Stomach smooth muscle (tissue), 2 donors: ENCODE results near the gene FIP1L1.

Source experiments
- H3K27ac ChIP-seq: one replicate; pipeline ENCODE4 v1.7.0; 2013; ENCODE audit warnings: mild to moderate bottlenecking, low read length, inconsistent platforms
- H3K27me3 ChIP-seq, 2 donors: one replicate each; pipeline ENCODE4 v1.7.0; 2013; ENCODE audit warnings: low read length in 2 of 2; ENCODE audit not compliant: insufficient read depth in 2 of 2, control insufficient read depth in 1 of 2
- H3K36me3 ChIP-seq, 2 donors: one replicate each; pipeline ENCODE4 v1.7.0; 2013; ENCODE audit warnings: low read length in 2 of 2; ENCODE audit not compliant: control insufficient read depth in 2 of 2, insufficient read depth in 2 of 2
- H3K4me1 ChIP-seq: one replicate; pipeline ENCODE4 v1.7.0; 2013; ENCODE audit warnings: low read length; ENCODE audit not compliant: control insufficient read depth, insufficient read depth
- H3K4me3 ChIP-seq, 2 donors: one replicate each; pipeline ENCODE4 v1.7.0; 2013; ENCODE audit warnings: low read length in 2 of 2
- H3K9ac ChIP-seq, 2 donors: one replicate each; pipeline ENCODE4 v1.7.0; 2013; ENCODE audit warnings: low read length in 2 of 2, mild to moderate bottlenecking in 1 of 2
- H3K9me3 ChIP-seq, 2 donors: one replicate each; pipeline ENCODE4 v1.7.0; 2013; ENCODE audit warnings: low read length in 2 of 2; ENCODE audit not compliant: control insufficient read depth in 2 of 2
- donor health status: healthy.
- donor health status: Pancreatic carcinoma.

FIP1L1 gene

GRCh38 chr4:53500546-53500945, 123.1 kb downstream of the FIP1L1 start:
- Histone ChIP-seq H3K27me3 (no peaks in the 10 kb centered on the region), H3K27ac (no peak overlapping the region), H3K4me3 (no peak overlapping the region), H3K9ac (no peak overlapping the region), H3K36me3 (no peaks in the 10 kb centered on the region), H3K4me1 (peaks cover 3% of the 10 kb centered on the region), H3K9me3 (no peaks in the 10 kb centered on the region)

- H3K27ac ChIP-seq, result no peak overlapping the region
- no peak overlapping the region for H3K4me3 ChIP-seq
- H3K9me3 ChIP-seq, result no peaks in the 10 kb centered on the region
- H3K27me3 ChIP-seq, result no peaks in the 10 kb centered on the region
- peaks cover 3% of the 10 kb centered on the region for H3K4me1 ChIP-seq
- no peak overlapping the region for H3K9ac ChIP-seq
- H3K36me3 ChIP-seq, result no peaks in the 10 kb centered on the region
Observed at GRCh38 chr4:53501561-53501960, 124.1 kb downstream of the FIP1L1 start.

DNA sequence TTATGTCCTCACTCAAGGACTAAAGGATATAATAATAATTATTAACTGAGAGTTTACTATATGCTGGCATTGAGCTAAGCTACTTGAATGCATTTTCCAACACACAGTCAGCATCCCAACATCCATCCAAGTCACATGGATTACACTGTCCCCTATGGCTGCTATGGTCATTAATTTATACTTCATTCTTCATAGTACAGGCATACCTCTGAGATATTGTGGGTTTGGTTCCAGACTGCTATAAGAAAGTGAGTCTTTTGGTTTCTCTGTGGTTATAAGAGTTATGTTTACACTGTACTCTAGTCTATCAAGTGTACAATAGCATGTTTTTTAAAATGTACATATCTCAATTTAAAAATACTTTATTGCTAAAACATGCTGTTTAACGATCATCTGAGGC, 124.7 kb downstream of the FIP1L1 start:
- no peak overlapping the region for H3K4me3 ChIP-seq
- no peak overlapping the region for H3K9ac ChIP-seq
- H3K27me3 ChIP-seq, result no peaks in the 10 kb centered on the region
- H3K9me3 ChIP-seq, result no peaks in the 10 kb centered on the region
- no peaks in the 10 kb centered on the region for H3K36me3 ChIP-seq
- no peak overlapping the region for H3K27ac ChIP-seq
- peaks cover 3% of the 10 kb centered on the region for H3K4me1 ChIP-seq

- Histone ChIP-seq H3K4me3 (no peak overlapping the region), H3K36me3 (no peaks in the 10 kb centered on the region), H3K9me3 (no peaks in the 10 kb centered on the region), H3K9ac (no peak overlapping the region), H3K27ac (no peak overlapping the region), H3K27me3 (no peaks in the 10 kb centered on the region), H3K4me1 (no peaks in the 10 kb centered on the region)
Observed at GRCh38 chr4:53505947-53506346, 128.5 kb downstream of the FIP1L1 start.

GRCh38 chr4:53507058-53507457, 129.6 kb downstream of the FIP1L1 start:
- no peaks in the 10 kb centered on the region for H3K27me3 ChIP-seq
- H3K36me3 ChIP-seq, result no peaks in the 10 kb centered on the region
- H3K9me3 ChIP-seq, result no peaks in the 10 kb centered on the region
- no peak overlapping the region for H3K9ac ChIP-seq
- H3K27ac ChIP-seq, result no peak overlapping the region
- no peak overlapping the region for H3K4me3 ChIP-seq
- H3K4me1 ChIP-seq, result no peaks in the 10 kb centered on the region

DNA sequence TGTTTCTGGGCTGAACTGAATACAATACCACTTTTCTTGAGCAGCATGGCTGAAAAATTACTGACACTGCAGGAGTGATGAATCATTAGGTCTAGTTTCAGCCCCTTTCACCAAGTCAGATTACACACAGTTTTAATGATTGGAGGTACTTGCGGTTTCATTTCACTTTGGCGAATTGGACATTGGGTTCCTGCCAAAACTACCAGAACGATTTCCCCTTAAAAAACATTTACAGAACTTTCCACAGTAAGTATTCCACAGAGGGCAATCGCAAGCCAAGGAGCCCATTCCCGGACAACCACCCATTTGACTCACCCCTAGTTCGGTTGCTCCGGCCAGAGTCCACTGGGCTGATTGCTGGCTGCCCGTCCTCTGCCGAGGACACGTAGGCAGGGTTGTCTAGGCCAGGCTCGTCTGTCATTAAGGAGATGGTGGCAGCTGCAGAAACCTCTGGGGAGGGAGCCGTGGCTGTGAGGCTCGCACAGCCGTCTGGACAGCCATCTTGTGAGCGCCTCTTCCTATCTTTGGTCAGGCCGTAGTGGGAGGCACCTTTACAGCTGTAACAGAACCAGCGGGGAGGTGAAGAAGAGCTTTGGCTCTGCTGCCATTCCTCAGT, 130.3 kb downstream of the FIP1L1 start:
- H3K27me3 ChIP-seq, result no peaks in the 10 kb centered on the region
- H3K9me3 ChIP-seq, result no peaks in the 10 kb centered on the region
- no peaks in the 10 kb centered on the region for H3K36me3 ChIP-seq
- no peak overlapping the region for H3K9ac ChIP-seq
- no peak overlapping the region for H3K4me3 ChIP-seq
- no peaks in the 10 kb centered on the region for H3K4me1 ChIP-seq
- H3K27ac ChIP-seq, result no peak overlapping the region

DNA sequence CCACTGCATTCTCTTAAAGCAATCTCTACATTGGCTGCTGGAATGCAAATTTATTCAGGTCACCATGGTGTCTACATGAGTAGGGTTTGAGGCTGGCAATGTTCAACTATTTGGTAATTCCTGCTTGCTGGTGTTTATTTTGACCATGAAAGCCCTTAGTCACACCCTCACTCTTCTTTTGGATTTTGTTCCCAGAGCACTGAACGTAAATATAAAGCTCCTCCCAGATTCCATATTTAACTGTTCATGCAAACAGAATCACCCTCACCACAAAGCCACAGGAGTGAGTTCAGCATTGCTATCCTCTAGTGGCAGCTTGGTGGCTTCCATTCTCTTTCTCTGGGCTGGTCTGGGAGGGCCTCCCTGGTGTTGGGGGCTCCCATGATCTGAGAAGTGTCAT, 131.0 kb downstream of the FIP1L1 start:
- Histone ChIP-seq H3K4me3 (no peak overlapping the region), H3K4me1 (no peaks in the 10 kb centered on the region), H3K27ac (no peak overlapping the region), H3K27me3 (no peaks in the 10 kb centered on the region), H3K36me3 (no peaks in the 10 kb centered on the region), H3K9ac (no peak overlapping the region), H3K9me3 (no peaks in the 10 kb centered on the region)

GRCh38 chr4:53510321-53510720, 132.9 kb downstream of the FIP1L1 start:
- Histone ChIP-seq H3K9ac (no peak overlapping the region), H3K27me3 (no peaks in the 10 kb centered on the region), H3K9me3 (no peaks in the 10 kb centered on the region), H3K4me3 (no peak overlapping the region), H3K4me1 (no peaks in the 10 kb centered on the region), H3K36me3 (no peaks in the 10 kb centered on the region), H3K27ac (no peak overlapping the region)
